Liver (tissue), 9 donors: ENCODE measurements around the gene CUX1. TPM values are rescaled to one million over a fixed set of nuclear protein-coding genes. Genes with fewer than 3 reads are reported as not detected.

Source experiments
- DNase-seq: peaks from one replicate; pipeline ENCODE4 v3.0.0-alpha.2; 2017; ENCODE audit warnings: low spot score
- H3K27ac ChIP-seq, 2 donors: one replicate each; pipeline ENCODE4 v1.7.0; 2013; ENCODE audit warnings: inconsistent platforms in 2 of 2, low read length in 2 of 2, control low read depth in 1 of 2, low read depth in 1 of 2, mild to moderate bottlenecking in 1 of 2
- H3K27me3 ChIP-seq, 4 donors: one replicate each; pipeline versions ENCODE4 v1.6.1 to v1.7.0; 2013; ENCODE audit warnings: low read length in 3 of 4, inconsistent platforms in 1 of 4, mild to moderate bottlenecking in 1 of 4, moderate library complexity in 1 of 4; ENCODE audit not compliant: control insufficient read depth in 4 of 4, insufficient read depth in 4 of 4
- H3K36me3 ChIP-seq, 4 donors: one replicate each; pipeline versions ENCODE4 v1.6.1 to v1.7.0; 2013; ENCODE audit warnings: low read length in 3 of 4, mild to moderate bottlenecking in 3 of 4, low read depth in 1 of 4, moderate library complexity in 1 of 4; ENCODE audit not compliant: control insufficient read depth in 4 of 4, insufficient read depth in 3 of 4
- H3K4me1 ChIP-seq, 4 donors: one replicate each; pipeline versions ENCODE4 v1.6.1 to v1.7.0; 2013; ENCODE audit warnings: low read length in 3 of 4, mild to moderate bottlenecking in 3 of 4, moderate library complexity in 1 of 4; ENCODE audit not compliant: control insufficient read depth in 4 of 4, insufficient read depth in 4 of 4
- H3K4me3 ChIP-seq, 3 donors: one replicate each; pipeline versions ENCODE4 v1.6.1 to v1.7.0; 2013; ENCODE audit warnings: low read length in 3 of 3, control low read depth in 1 of 3, low read depth in 1 of 3, mild to moderate bottlenecking in 1 of 3
- H3K9ac ChIP-seq, 2 donors: one replicate each; pipeline ENCODE4 v1.7.0; 2013; ENCODE audit warnings: low read length in 2 of 2, mild to moderate bottlenecking in 2 of 2, moderate library complexity in 2 of 2, control low read depth in 1 of 2, low read depth in 1 of 2
- H3K9me3 ChIP-seq, 4 donors: one replicate each; pipeline versions ENCODE4 v1.6.1 to v1.7.0; 2013; ENCODE audit warnings: low read length in 3 of 4; ENCODE audit not compliant: control insufficient read depth in 4 of 4
- EGR1 ChIP-seq, 2 donors: IDR thresholded peaks; 2 replicates each; pipeline ENCODE4 v1.6.1; 2016 to 2018; ENCODE audit warnings: antibody characterized with exemption in 2 of 2, low read depth in 2 of 2
- FOXA1 ChIP-seq: IDR thresholded peaks from 2 replicates; pipeline ENCODE4 v1.6.1; 2016; ENCODE audit warnings: antibody characterized with exemption
- GABPA ChIP-seq, 2 donors: IDR thresholded peaks in 1 of 2; conservative IDR thresholded peaks in 1 of 2; 2 replicates each; pipeline ENCODE4 v1.6.1; 2016; ENCODE audit warnings: antibody characterized with exemption in 2 of 2, mild to moderate bottlenecking in 1 of 2, moderate library complexity in 1 of 2
- HNF4A ChIP-seq, 2 donors: conservative IDR thresholded peaks; 2 replicates each; pipeline ENCODE4 v1.6.1; 2016; ENCODE audit warnings: antibody characterized with exemption in 2 of 2, mild to moderate bottlenecking in 2 of 2
- HNF4G ChIP-seq: IDR thresholded peaks from 2 replicates; pipeline ENCODE4 v1.6.1; 2016; ENCODE audit warnings: antibody characterized with exemption
- JUND ChIP-seq, 2 donors: IDR thresholded peaks; 2 replicates each; pipeline ENCODE4 v1.6.1; 2016; ENCODE audit warnings: antibody characterized with exemption in 2 of 2
- NR2F2 ChIP-seq: IDR thresholded peaks from 2 replicates; pipeline ENCODE4 v1.6.1; 2016; ENCODE audit warnings: antibody characterized with exemption
- RAD21 ChIP-seq, 2 donors: IDR thresholded peaks; 2 replicates each; pipeline ENCODE4 v1.6.1; 2016; ENCODE audit warnings: antibody characterized with exemption in 2 of 2, mild to moderate bottlenecking in 2 of 2
- REST ChIP-seq: IDR thresholded peaks from 2 replicates; pipeline ENCODE4 v1.6.1; 2016; ENCODE audit warnings: antibody characterized with exemption, mild to moderate bottlenecking
- RXRA ChIP-seq, 2 donors: IDR thresholded peaks; 2 replicates each; pipeline ENCODE4 v1.6.1; 2017 to 2018; ENCODE audit warnings: antibody characterized with exemption in 2 of 2, mild to moderate bottlenecking in 1 of 2
- TAF1 ChIP-seq: conservative IDR thresholded peaks from 2 replicates; pipeline ENCODE4 v1.6.1; 2016; ENCODE audit warnings: antibody characterized with exemption, mild to moderate bottlenecking
- YY1 ChIP-seq: IDR thresholded peaks from 2 replicates; pipeline ENCODE4 v1.6.1; 2016; ENCODE audit warnings: antibody characterized with exemption, mild to moderate bottlenecking
- ZBTB33 ChIP-seq: IDR thresholded peaks from 2 replicates; pipeline ENCODE4 v1.6.1; 2016; ENCODE audit warnings: antibody characterized with exemption
- WGBS: extraction: QIAGEN DNeasy Blood & Tissue Kit; methylation state at CpG from one replicate; pipeline ENCODE4 v1.1.7; 2013; 5-methylcytosine and 5-hydroxymethylcytosine counted together
- polyA plus RNA-seq, 2 donors: library from polyadenylated mRNA; stranded (reverse) in 1 of 2; unstranded in 1 of 2; fragments of 200-250 nt in 1 of 2; fragments of >200 nt in 1 of 2; fragmentation: Nextera tagmentation in 1 of 2; extraction: Ambion mirVana in 1 of 2; gene quantifications; one replicate each; pipeline versions ENCODE4 v1.2.1 to v1.2.3, GENCODE V29; 2013 to 2015
- total RNA-seq, 2 donors: library from RNA; depleted of rRNA; stranded (reverse); fragments of >200 nt; gene quantifications; one replicate each; pipeline ENCODE4 v1.2.3, GENCODE V29; 2014
- TF ChIP-seq, protein P1 (sequence below): fragments of 150-350 bp; IDR thresholded peaks from 2 replicates; pipeline ENCODE4 v1.5.1; 2017; ENCODE audit warnings: improper control_type of control experiment, low read depth, low read length; ENCODE audit not compliant: missing input control
- donor health status: healthy.
- donor health status: healthy.
- donor health status: healthy.
- donor health status: healthy.
- donor health status: healthy.

The CUX1 gene
- total and polyA plus RNA-seq, 4 donors = 18.6 to 40.6 (median 21.4) TPM

DNA sequence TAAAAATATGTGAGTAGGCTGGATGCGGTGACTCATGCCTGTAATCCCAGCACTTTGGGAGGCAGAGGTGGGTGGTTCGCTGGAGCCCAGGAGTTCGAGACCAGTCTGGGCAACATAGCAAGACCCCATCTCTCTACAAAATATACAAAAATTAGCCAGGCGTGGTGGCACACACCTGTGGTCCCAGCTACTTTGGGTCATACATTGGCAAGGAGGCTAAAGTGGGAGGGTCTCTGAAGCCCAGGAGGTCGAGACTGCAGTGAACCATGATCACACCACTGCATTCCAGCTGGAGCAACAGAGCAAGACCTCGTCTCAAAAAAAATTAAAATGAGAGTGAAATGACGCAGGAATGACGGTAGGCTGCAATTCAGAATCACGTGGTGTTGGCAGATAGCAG, 404.5 kb downstream of the CUX1 start (continued):
- TF ChIP-seq HNF4A (conservative IDR thresholded peaks at IDR 0.05) (no peak), NR2F2 (no peak), EGR1 (IDR thresholded peaks at IDR 0.05; ENCODE audit: low read depth in 2 of 2) (no peak)

DNA sequence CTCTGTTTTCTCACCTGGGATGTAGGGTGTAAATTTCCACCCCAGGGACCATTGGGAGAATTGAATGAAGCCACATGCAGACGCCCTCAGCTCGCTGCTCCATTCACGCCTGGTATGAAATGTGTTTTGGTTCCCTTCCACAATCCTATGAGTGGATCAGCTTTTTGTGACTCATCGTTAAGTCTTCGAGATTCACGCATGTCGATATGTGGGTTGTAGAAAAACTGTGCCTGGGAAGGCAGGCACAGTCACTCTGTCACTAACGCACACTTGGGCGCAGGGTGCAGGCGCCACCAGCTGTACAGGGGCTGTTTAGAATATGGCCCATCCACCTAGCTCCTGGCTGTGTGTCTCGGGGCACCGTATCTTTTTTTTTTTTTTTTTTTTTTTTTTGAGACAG, 405.0 kb downstream of the CUX1 start:
- H3K27ac ChIP-seq = no peak overlapping the region
- no peak for DNase-seq
- no peak overlapping the region for H3K9ac ChIP-seq
- peaks cover 0 to 4% (median 2%) of the 10 kb centered on the region in 4 donors for H3K36me3 ChIP-seq
- no peaks in the 10 kb centered on the region for H3K27me3 ChIP-seq
- H3K4me1 ChIP-seq = no peaks in the 10 kb centered on the region
- WGBS = 98% methylated on average over 12 of the region's 12 CpGs
- no peak overlapping the region for H3K4me3 ChIP-seq
- H3K9me3 ChIP-seq = no peaks in the 10 kb centered on the region
- TF ChIP-seq NR2F2 = no peak
- no peak for TF ChIP-seq RXRA (IDR thresholded peaks at IDR 0.05)
- TF ChIP-seq REST = no peak
- no peak for TF ChIP-seq FOXA1
- TF ChIP-seq, protein P1, sequence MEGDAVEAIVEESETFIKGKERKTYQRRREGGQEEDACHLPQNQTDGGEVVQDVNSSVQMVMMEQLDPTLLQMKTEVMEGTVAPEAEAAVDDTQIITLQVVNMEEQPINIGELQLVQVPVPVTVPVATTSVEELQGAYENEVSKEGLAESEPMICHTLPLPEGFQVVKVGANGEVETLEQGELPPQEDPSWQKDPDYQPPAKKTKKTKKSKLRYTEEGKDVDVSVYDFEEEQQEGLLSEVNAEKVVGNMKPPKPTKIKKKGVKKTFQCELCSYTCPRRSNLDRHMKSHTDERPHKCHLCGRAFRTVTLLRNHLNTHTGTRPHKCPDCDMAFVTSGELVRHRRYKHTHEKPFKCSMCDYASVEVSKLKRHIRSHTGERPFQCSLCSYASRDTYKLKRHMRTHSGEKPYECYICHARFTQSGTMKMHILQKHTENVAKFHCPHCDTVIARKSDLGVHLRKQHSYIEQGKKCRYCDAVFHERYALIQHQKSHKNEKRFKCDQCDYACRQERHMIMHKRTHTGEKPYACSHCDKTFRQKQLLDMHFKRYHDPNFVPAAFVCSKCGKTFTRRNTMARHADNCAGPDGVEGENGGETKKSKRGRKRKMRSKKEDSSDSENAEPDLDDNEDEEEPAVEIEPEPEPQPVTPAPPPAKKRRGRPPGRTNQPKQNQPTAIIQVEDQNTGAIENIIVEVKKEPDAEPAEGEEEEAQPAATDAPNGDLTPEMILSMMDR = no peak
- no peak for TF ChIP-seq HNF4G

DNA sequence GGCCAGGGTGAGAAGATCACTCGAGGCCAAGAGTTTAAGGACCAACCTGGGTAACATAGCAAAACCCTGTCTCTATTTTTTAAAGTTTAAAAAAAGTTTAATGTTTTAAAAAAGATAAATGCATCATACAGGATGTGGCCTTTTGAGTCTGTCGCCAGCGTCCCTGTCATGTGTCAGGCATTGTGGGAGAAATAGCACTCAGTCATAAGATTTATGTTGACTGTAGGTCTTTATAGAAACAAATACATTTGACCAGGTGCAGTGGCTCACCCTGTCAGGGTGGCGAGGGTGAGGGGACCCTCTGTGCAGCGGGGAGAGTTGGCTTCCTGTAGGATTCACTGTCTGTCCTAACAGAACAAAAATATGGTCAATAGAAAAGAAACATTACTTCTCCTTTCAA, 405.8 kb downstream of the CUX1 start:
- Histone ChIP-seq H3K9ac (no peak overlapping the region), H3K9me3 (no peaks in the 10 kb centered on the region), H3K27me3 (no peaks in the 10 kb centered on the region), H3K36me3 (peaks cover 0 to 6% (median 4%) of the 10 kb centered on the region in 4 donors), H3K4me3 (no peak overlapping the region), H3K27ac (no peak overlapping the region), H3K4me1 (no peaks in the 10 kb centered on the region)
- 93% methylated on average over 5 of the region's 5 CpGs for WGBS
- TF ChIP-seq HNF4A (conservative IDR thresholded peaks at IDR 0.05) (no peak), EGR1 (IDR thresholded peaks at IDR 0.05; ENCODE audit: low read depth in 2 of 2) (no peak), GABPA (IDR thresholded peaks at IDR 0.05 in 1 of 2, conservative IDR thresholded peaks at IDR 0.05 in 1 of 2) (no peak), JUND (IDR thresholded peaks at IDR 0.05) (no peak), RAD21 (IDR thresholded peaks at IDR 0.05) (no peak), NR2F2 (no peak), FOXA1 (no peak), ZBTB33 (no peak), HNF4G (no peak), RXRA (IDR thresholded peaks at IDR 0.05) (no peak), TAF1 (no peak), YY1 (no peak), REST (no peak)
- TF ChIP-seq, protein P1 = no peak
- no peak for DNase-seq
